ENCODE measurements around the gene NDUFC2. TPM values are rescaled to one million over a fixed set of nuclear protein-coding genes. Genes with fewer than 3 reads are reported as not detected.
"Not testable (repeated sequence)": the region's sequence is repeated elsewhere in the genome, so short reads cannot be mapped to it uniquely, and the experiment has no call there.

NDUFC2 gene
- total RNA-seq, 1 experiment from 2014 or later, result 425 TPM

DNA sequence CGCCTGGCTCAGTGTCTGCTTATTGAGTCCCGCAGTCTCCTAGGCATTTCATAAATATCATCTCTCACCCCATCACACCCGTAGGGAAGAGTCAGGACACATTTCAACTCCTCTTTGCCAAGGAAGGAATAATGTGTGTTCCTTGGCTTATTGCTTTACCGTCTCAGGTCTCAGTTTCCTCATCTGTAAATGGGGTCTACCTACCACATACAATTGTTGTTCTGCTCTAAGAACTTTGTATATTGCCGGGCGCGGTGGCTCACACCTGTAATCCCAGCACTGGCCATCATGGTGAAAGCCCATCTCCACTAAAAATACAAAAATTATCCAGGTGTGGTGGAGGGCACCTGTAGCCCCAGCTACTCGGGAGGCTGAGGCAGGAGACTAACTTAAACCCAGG, 19.1 kb downstream of the NDUFC2 start:
- DNase-seq (ENCODE audit: low spot score), result no peak
- CTCF ChIA-PET, result interaction anchor here (0.7 kb wide), 1 partner anchor 377 kb away, joined by 7 read pairs; no protein-coding TSS in a partner anchor
- intact Hi-C loops (cut with micrococcal nuclease; ENCODE audit: unreplicated experiment), result no loop called here
- H3K27me3 ChIP-seq (replicated peaks; ENCODE audit: insufficient read depth, low read depth, low read length, poor library complexity), result no peaks in the 10 kb centered on the region
- H3K36me3 ChIP-seq (ENCODE audit: insufficient read depth, low read length, poor library complexity, severe bottlenecking), result no peaks in the 10 kb centered on the region
- no peak overlapping the region for H3K27ac ChIP-seq (ENCODE audit: low read depth, low read length, poor library complexity, severe bottlenecking)
- H3K4me3 ChIP-seq (ENCODE audit: low read depth, low read length, poor library complexity, severe bottlenecking), result no peak overlapping the region
- no TSS peak for BruUV-seq (replicated peaks)
- no peaks in the 10 kb centered on the region for H3K4me1 ChIP-seq (ENCODE audit: insufficient read depth, low read length, poor library complexity, severe bottlenecking)
- H3K9me3 ChIP-seq (ENCODE audit: low read depth, low read length, poor library complexity, severe bottlenecking), result no peaks in the 10 kb centered on the region
- TF ChIP-seq, protein P1, sequence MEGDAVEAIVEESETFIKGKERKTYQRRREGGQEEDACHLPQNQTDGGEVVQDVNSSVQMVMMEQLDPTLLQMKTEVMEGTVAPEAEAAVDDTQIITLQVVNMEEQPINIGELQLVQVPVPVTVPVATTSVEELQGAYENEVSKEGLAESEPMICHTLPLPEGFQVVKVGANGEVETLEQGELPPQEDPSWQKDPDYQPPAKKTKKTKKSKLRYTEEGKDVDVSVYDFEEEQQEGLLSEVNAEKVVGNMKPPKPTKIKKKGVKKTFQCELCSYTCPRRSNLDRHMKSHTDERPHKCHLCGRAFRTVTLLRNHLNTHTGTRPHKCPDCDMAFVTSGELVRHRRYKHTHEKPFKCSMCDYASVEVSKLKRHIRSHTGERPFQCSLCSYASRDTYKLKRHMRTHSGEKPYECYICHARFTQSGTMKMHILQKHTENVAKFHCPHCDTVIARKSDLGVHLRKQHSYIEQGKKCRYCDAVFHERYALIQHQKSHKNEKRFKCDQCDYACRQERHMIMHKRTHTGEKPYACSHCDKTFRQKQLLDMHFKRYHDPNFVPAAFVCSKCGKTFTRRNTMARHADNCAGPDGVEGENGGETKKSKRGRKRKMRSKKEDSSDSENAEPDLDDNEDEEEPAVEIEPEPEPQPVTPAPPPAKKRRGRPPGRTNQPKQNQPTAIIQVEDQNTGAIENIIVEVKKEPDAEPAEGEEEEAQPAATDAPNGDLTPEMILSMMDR (conservative IDR thresholded peaks at IDR 0.05; ENCODE audit: low read depth, low read length), result no peak
- TF ChIP-seq EZH2 (IDR thresholded peaks at IDR 0.05; ENCODE audit: borderline replicate concordance, low read depth, low read length, poor library complexity, severe bottlenecking), result no peak
- POLR2A ChIA-PET (ENCODE audit: low non-redundant PET), result no interaction called here

DNA sequence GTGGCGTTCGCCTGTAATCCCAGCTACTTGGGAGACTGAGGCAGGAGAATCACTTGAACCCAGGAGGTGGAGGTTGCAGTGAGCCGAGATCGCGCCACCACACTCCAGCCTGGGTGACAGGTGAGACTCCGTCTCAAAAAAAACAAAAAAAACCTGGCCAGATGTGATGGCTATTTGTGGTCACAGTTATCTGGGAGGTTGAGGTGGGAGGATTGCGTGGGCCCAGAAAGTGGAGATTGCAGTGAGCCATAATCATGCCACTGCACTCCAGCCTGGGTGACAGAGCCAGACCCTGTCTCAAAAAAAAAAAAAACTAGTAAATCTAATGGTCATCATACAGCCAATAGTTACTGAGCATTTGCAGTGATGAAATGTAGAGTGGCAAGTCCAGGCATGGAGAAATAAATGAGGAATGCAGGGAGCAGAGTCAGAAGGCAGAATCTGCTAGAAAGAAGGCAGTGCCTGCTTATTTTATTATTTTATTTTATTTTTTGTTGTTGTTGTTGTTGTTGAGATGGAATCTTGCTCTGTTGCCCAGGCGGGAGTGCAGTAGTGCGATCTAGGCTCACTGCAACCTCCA, 19.8 kb downstream of the NDUFC2 start:
- H3K4me1 ChIP-seq (ENCODE audit: insufficient read depth, low read length, poor library complexity, severe bottlenecking); H3K9me3 ChIP-seq (ENCODE audit: low read depth, low read length, poor library complexity, severe bottlenecking); DNase-seq (ENCODE audit: low spot score); H3K27me3 ChIP-seq (replicated peaks; ENCODE audit: insufficient read depth, low read depth, low read length, poor library complexity); H3K36me3 ChIP-seq (ENCODE audit: insufficient read depth, low read length, poor library complexity, severe bottlenecking); intact Hi-C loops (cut with micrococcal nuclease; ENCODE audit: unreplicated experiment); H3K4me3 ChIP-seq (ENCODE audit: low read depth, low read length, poor library complexity, severe bottlenecking); H3K27ac ChIP-seq (ENCODE audit: low read depth, low read length, poor library complexity, severe bottlenecking); CTCF ChIA-PET; BruUV-seq (replicated peaks); POLR2A ChIA-PET (ENCODE audit: low non-redundant PET): not testable (repeated sequence)

DNA sequence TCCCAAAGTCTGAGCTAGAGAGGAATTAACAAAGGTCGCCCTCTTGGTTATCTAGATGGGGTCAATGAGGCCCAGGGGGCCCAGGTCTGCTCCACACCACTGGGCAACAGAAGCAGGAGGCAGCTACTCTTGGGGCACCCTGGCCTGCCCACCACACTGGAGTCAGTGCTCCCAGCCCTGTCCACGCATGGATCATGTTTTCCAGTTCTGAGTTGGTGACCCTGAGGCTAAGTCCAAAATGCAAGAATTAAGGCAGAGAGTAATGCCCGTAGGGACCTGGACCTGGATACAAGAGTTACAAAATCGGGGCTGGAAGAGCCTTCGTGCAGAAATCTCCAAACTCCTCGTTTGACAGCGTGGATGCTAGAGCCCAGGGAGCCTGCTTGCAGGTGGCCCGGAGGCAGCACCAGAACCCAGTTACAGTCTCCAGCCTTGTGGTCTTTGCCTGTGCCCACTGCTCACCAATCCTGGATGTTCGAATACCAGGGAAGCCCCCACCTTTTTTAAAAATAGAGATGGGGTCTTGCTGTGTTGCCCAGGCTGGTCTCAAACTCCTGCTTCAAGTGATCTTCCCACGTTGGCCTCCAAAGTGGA, 22.1 kb downstream of the NDUFC2 start:
- TF ChIP-seq, protein P1 (conservative IDR thresholded peaks at IDR 0.05; ENCODE audit: low read depth, low read length), result no peak
- TF ChIP-seq EZH2 (IDR thresholded peaks at IDR 0.05; ENCODE audit: borderline replicate concordance, low read depth, low read length, poor library complexity, severe bottlenecking), result no peak
- POLR2A ChIA-PET (ENCODE audit: low non-redundant PET), result interaction anchor here (0.5 kb wide), 1 partner anchor 362 kb away, joined by 4 read pairs; no protein-coding TSS in a partner anchor
- Histone ChIP-seq H3K4me3 (ENCODE audit: low read depth, low read length, poor library complexity, severe bottlenecking) (no peak overlapping the region), H3K27ac (ENCODE audit: low read depth, low read length, poor library complexity, severe bottlenecking) (no peak overlapping the region), H3K4me1 (ENCODE audit: insufficient read depth, low read length, poor library complexity, severe bottlenecking) (no peaks in the 10 kb centered on the region), H3K27me3 (replicated peaks; ENCODE audit: insufficient read depth, low read depth, low read length, poor library complexity) (no peaks in the 10 kb centered on the region), H3K36me3 (ENCODE audit: insufficient read depth, low read length, poor library complexity, severe bottlenecking) (no peaks in the 10 kb centered on the region), H3K9me3 (ENCODE audit: low read depth, low read length, poor library complexity, severe bottlenecking) (no peaks in the 10 kb centered on the region)
- no TSS peak for BruUV-seq (replicated peaks)
- intact Hi-C loops (cut with micrococcal nuclease; ENCODE audit: unreplicated experiment), result no loop called here
- CTCF ChIA-PET, result no interaction called here
- DNase-seq (ENCODE audit: low spot score), result no peak

DNA sequence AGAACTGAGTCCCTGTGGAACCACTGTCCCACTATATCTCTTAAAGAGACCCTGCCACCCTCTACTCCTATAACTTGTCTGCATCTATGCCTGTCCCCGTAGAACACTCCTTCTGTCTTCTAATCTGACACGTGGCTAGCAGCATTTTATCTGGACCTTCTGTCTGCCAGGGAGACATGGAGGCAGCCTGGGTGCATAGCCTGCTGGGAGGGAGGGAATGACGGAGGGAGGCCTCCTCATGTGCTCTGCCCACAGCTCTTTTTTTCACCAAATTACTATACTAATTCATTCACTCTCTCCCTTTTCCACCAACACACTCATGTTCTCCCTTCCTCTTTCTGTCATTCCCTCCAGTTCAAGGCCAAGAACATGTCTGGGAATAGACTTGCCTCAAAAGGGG, 23.6 kb downstream of the NDUFC2 start:
- no peak for DNase-seq (ENCODE audit: low spot score)
- BruUV-seq (replicated peaks), result no TSS peak
- TF ChIP-seq, protein P1 (conservative IDR thresholded peaks at IDR 0.05; ENCODE audit: low read depth, low read length), result no peak
- TF ChIP-seq EZH2 (IDR thresholded peaks at IDR 0.05; ENCODE audit: borderline replicate concordance, low read depth, low read length, poor library complexity, severe bottlenecking), result no peak
- no peak overlapping the region for H3K27ac ChIP-seq (ENCODE audit: low read depth, low read length, poor library complexity, severe bottlenecking)
- intact Hi-C loops (cut with micrococcal nuclease; ENCODE audit: unreplicated experiment), result no loop called here
- no peaks in the 10 kb centered on the region for H3K9me3 ChIP-seq (ENCODE audit: low read depth, low read length, poor library complexity, severe bottlenecking)
- ChIA-PET POLR2A (ENCODE audit: low non-redundant PET) (no interaction called here), CTCF (no interaction called here)
- H3K4me1 ChIP-seq (ENCODE audit: insufficient read depth, low read length, poor library complexity, severe bottlenecking), result no peaks in the 10 kb centered on the region
- no peak overlapping the region for H3K4me3 ChIP-seq (ENCODE audit: low read depth, low read length, poor library complexity, severe bottlenecking)
- no peaks in the 10 kb centered on the region for H3K36me3 ChIP-seq (ENCODE audit: insufficient read depth, low read length, poor library complexity, severe bottlenecking)
- H3K27me3 ChIP-seq (replicated peaks; ENCODE audit: insufficient read depth, low read depth, low read length, poor library complexity), result no peaks in the 10 kb centered on the region

Data from A673 (cell line).